GM18511 (cell line): ENCODE results near the gene LENG8.
"Not testable (repeated sequence)": the region's sequence is repeated elsewhere in the genome, so short reads cannot be mapped to it uniquely, and the experiment has no call there.

Experiments
- ATAC-seq: cut with Tn5 transposase; IDR thresholded peaks from one replicate; pipeline ENCODE4 v1.9.1; 2021; ENCODE audit warnings: mild to moderate bottlenecking, moderate library complexity; ENCODE audit not compliant: unreplicated experiment

The LENG8 gene

DNA sequence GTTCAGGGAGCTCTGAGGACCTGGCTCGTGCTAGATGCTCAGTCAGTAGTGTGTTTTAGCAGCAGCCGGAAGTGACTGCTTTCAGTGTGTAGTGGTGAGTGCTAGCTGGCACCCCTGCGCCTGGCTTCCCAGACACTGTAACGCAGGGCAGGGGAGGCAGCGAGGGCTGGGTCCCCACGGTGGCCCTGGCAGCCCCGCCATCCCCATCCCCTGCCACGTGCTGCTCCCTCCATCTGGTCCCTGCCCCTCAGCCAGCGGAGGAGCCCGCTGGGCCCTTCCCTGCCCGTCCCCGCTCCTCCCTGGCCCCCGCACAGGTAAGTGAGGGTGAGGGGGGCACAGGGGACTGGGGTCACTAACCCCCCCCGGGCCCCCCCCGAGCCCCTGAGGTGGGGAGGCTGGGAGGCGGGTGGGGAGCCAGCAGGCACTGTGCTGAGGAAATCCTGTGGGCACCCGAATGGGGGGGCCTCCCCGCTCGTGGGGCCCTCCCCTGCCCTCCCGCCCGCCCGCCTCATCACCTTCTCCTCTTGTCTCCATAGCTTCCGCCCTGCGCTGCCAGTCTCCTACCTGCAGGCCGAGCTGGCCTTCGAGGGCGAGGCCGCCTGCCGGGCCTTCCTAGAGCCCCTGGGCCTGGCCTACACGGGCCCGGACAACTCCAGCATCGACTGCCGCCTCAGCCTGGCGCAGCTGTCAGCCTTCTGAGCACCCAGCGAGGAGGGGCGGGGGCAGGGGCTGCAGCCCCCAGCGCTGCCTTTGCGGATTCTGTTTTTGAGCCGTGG is 11.4 kb downstream of the LENG8 start:
- ATAC-seq = no peak

DNA sequence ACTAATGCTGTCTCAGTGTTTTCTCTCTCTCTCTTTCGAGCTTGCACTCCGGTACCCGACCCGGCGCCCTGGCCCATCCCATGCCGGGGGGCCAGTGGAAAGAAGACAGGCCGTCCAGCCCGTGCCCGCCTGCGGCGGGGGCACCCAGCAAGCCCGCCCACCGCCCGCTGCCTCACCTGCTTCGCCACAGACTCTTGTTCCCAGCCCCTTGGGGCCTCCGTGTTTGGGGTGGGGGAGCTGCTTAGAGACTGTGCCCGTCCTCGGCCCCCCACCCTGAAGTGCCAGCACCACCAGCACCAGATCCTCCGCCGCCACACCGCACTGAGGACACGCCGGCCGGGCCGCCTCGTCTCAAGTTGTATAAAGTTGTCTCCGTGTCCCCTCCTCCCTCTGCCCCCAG is 12.2 kb downstream of the LENG8 start:
- no peak for ATAC-seq

DNA sequence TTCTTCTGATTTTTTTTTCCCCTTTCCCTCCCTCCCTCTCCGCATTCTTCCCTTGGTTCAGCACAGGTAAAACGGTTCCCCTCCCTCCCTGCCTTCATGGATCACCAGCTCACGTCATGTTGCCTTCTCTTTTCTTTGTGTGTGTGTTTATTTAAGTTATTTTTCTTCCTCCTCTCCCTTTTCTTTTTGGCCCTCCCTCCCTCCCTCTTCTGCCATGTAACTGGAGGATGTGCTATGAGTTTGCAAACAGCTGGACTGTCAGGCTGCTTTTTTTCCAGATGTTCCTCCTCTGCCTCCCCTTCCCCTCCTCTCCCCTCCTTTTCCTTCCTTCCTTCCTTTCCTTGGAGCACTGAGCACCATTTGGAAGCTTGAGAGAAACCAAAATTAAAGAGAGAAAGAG is 12.6 kb downstream of the LENG8 start:
- ATAC-seq = no peak

DNA sequence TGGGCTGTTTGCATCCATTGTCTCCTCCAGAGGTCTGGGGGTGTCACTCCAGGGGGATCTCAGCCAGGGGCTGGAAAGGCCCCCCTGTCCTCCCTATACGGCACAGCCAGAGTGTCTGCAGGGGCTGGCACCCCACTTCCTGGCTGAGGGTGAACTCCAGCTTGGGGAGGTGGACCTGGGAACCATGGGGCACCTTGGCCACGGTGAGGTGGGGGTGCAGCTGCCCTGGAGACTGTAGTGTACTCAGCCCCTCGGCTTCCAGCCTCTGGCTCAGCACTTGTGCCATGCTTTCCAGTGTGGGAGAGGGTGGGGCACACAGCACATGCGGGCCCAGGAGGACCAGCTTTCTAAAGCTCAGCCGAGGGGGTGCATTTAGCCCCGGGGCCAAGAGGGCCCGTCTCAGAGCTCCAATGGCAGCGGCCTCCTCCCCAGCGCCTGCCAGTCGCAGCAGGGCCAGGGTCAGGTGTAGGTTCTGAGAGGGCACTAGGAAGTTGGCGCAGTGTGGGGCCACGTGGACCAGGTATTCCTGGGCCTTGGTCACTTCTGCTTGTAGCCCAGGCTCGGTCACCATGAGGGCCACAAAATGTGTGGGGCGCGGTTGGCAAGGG is 13.2 kb downstream of the LENG8 start:
- no peak for ATAC-seq

DNA sequence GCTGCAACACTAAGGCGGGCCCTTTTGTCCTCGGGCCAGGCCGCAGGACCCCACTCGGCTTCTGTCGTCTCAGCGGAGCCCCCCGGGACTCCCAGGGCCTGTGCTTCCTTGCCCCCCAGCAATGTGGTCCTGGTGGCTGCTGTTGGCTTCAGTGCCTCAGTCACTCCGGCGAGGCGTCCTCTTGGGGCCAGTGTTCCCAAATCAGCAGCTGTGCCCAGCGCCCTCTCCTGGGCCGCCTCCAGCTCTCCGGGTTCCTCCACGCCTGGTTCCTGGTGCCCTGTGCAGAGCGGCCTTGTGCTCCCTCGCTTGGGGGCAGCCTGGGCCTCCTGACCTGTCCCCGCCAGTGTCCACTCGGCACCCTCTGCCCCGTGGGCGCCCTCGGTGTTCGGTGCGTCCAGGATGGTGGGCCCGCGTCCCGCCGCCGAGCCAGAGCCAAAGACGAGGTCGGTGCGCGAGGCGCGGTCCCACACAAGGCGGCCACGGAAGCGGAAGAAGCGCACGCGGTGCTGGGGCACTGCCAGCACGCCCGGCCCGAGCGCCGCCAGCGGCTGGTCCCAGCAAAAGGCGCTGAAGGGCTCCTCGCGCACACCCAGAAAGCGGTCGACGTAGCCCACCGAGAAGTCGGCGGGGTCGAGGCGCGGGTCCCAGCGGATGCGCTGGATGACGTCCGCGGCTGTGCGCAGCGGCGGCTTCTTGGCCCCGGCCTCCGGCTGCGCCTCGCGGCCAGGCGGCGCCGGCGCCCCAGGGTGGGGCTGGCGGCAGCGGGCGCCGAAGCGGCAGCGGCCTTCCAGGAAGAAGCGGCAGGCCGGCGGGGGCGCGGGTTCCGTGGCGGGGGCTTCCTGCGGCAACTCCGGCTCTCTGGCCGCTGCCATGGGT is 13.9 kb downstream of the LENG8 start:
- peak; percentile 19 for ATAC-seq

DNA sequence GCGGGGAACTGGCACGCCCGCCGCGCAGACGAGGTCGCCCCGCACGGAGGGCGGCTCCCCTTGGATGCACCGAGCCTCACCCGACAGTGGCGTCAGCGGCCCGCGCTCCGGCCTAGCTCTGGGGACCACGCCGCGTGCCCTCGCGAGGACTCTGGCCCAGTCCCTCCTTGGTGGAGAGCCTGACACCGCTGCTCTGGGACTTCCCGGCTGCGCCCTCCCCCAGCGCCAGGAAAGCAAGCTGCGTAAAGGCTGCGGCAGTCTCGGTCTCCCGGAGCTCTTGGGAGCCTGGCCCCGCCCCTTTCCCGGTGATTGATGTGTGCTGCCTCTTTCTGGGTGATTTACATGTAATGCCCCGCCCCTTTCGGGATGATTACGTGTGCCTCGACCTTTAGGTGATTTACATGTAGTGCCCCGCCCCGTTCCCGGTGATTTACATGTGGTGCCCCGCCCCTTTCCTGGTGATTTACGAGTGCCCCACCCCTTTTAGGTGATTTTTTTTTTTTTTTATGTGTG is 14.6 kb downstream of the LENG8 start, which contains the start of gene LENG9:
Gene LENG9, minus strand, starts transcription at position 248 of the 513 bp plus-strand sequence. CDS start 252 bp downstream, outside the sequence.
- ATAC-seq = peak; percentile 68

DNA sequence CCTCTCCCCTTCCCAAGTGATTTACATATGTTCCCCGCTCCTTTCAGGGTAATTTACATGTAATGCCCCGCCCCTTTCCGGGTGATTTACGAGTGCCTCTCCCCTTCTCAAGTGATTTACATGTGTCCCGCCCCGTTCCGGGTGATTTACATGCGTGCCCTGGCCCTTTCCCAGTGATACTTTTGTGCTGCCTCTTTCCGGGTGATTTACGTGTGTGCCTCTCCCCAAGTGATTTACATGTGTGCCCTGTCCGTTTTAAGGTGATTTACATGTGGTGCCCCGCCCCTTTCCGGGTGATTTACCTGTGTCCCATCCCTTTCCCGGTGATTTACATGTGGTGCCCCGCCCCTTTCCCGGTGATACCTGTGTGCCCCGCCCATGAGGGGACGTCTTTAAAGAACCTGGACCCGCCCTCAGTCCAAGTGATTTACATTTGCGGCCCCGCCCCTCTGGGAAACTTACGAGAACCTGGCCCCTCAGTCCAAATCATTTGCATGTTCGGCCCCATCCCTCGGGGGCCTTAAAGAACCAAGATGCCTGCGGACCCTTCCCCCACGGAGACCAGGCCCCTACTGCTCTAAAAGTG is 15.1 kb downstream of the LENG8 start:
- ATAC-seq = peak; percentile 51

DNA sequence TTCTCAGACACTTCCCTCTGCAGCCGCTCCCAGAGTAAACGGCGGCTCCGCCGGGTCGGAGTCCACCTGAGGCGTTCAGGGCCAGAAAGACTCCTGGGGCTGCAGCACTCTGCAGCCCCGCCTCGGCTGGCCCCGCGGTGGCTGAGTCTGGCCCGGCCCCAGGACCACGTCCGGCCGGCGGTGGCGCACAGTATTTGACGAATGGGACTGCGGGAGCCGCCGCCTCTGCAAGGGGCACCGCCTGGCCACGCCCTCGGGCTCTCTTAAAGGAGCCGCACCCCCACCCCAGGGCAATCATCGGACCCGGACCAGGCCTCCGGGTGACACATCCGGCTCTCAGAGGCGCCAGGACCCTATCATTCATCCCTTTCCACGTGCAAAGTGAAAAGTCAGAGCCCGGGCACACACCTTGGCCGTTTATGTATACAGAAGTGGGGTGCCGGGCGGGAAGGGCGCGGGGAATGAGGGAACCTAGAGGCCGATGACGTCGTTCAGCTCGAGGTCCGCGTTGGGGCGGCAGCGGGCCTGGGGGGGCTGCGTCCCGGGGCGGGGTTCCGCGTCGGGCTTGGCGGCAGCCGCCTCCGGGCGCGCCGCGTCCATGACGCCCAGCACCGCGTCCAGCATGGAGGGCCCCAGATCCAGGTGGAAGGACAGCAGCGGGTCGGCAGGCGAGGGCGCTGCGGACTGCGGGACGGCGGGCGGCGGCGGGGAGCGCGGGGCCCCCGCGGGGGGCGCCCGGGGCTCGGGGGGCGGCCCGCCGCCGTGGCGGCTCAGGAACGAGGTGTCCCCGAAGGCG is 15.8 kb downstream of the LENG8 start:
- ATAC-seq = peak; percentile 51

- ATAC-seq = no peak
These were observed 16.6 kb downstream of the LENG8 start for GRCh38 chr19:54465426-54466109.

- not testable (repeated sequence) for ATAC-seq
These were observed 17.1 kb downstream of the LENG8 start for GRCh38 chr19:54466110-54466480.

- no peak for ATAC-seq
These were observed 20.5 kb downstream of the LENG8 start for GRCh38 chr19:54469496-54469934.

- ATAC-seq = no peak
These were observed 21.4 kb downstream of the LENG8 start for GRCh38 chr19:54470276-54470887.

DNA sequence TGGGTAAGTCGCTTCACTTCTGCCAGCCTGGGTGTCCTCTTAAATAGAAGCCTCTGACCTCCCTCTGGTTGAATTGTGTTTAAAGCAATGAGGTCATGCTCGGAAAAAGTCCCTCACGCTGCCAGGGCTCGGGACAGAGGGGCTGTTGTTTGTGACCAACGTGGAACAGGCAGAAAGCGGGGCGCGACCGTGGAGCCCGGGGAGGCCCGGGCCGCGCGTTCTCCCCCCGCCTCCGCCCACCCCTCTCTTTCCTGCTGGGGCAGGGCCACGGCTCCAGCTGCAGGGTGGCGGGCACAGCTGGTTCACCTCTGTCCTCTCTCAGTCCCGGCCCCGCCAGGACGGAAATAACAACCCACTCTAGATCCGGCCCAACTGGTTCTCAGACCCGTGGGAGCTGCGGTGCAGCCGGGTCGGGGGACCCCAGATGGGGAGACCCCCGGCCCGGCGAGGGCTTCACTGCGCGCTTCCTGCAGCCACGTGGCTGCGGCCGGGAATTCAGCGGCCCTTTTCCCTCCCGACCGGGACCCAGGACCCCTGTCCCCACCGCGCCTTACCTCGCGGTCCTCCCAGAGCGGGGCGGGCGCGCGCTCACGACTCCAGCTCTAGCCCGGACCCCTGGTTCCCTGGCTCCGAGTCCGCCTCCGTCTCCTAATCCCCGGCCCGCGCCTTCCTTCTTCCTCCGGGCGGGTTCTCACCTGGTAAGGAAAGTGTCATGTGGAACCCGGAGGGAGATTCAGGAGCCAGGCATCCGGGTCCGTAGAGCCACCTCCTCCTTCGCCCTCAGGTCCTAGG is 22.2 kb downstream of the LENG8 start:
- no peak for ATAC-seq

DNA sequence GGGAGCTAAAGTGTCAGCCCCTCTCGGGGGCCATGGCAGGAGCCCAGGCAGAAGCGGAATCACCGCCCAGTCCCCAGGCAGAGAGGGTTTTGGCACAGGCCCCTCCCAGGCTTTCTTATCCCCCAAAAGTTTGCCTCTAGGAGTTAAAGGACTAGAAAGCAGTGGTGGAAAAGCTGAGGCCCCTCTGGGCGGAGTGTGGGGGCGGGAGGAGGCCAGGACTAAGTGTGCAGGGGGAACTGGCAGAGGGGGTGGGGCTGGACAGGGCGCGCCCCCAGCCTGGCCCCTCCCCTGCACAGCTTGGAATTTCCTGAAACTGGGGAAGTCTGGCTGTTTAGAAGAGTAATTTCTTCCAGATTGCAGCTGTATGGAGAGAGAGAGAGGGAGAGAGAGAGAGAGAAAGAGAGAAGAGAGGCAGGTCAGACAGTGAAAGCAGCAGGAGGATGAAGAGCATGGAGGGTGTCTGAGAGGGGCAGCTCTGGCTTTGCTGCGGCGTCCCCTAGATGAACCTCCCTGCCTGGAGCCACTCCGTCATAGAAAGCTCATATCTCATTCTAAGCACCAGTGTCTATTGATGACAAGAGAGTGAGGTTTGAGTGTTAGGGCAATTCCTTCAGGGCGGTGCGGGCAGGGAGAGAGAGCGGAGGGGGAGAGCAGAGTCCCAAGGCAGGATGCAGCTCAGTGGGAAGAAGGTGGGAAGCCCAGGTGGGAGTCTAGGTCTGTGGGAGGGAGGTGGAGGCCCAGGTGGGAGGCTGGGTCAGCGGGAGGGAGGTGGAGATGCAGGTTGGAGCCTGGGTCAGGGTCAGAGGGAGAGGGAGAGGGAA is 24.3 kb downstream of the LENG8 start, which contains the start of gene CDC42EP5:
Gene CDC42EP5, minus strand, starts transcription at position 226 of the 821 bp plus-strand sequence. CDS start 7,749 bp downstream, outside the sequence.
- ATAC-seq = no peak

DNA sequence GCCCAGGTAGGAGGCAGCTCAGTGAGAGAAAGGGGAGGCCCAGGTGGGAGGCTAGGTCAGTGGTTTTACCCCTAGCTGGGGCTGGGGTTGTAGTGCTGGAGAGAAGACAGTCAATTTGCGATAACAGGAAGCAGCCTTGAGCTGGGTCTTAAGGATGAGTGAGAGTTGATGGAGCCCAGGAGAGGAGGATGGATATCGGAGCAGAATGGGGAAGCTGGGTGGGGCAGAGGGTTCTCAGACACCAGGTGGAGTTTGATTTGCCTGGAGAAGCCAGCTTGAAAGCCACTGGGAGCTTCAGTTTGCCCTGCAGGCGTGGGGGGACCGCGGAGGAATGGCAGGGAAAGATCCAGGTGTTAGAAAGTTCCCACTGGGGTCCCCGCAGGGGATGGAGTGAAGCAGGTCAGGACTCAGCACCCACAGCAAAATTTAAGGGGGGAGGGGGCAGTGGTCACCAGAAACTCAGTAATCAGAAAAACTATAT is 24.9 kb downstream of the LENG8 start:
- ATAC-seq = no peak

DNA sequence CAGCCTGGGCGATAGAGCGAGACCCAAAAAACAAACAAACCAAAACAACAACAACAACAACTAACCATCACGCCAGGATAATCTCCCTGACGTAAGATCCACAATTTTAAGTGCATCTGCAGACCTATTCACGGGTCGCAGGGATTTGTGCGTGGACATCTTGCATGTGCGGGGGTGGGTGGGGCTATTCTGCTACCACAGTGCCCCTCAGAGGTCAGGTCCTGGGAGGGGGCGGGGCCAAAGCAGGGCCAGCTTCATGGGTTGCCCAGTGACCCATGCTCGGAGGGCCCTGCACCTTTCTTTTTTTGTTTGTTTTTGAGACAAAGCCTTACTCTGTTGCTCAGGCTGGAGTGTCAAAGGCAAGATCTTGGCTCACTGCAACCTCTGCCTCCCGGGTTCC is 26.7 kb downstream of the LENG8 start:
- no peak for ATAC-seq

DNA sequence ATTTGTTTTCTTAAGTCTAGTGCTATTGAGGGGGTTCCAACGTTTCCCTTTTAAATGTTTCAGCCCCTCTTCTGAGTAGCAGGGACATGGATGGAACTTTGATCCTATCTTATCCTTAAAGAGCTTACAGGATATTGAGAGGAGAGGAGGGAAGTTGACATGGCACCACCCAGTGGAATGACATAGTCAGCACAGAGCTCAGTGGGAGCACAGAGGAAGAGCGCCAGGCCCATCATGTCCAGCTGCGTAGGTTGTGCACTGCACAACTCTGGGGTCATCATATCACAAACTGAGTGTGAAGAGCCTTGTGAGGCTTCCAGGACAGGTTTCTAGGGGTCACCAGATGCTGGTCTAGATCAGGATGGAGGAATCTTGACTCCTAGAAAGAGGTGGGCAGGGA is 28.7 kb downstream of the LENG8 start:
- no peak for ATAC-seq
